ENCODE measurements around the gene RELN. TPM values are rescaled to one million over a fixed set of nuclear protein-coding genes. Genes with fewer than 3 reads are reported as not detected.

Gene RELN
- total RNA-seq, 1 donor from 2014 or later: 7.1 TPM

GRCh38 chr7:103680161-103681144 is 309.0 kb downstream of the RELN start:
- Histone ChIP-seq H3K27me3 (ENCODE audit: control insufficient read depth, insufficient read depth, low read length) (no peaks in the 10 kb centered on the region), H3K4me3 (ENCODE audit: low read depth, low read length) (no peak overlapping the region), H3K36me3 (ENCODE audit: control insufficient read depth, insufficient read depth, low read length) (no peaks in the 10 kb centered on the region)
- TF ChIP-seq, protein P1, sequence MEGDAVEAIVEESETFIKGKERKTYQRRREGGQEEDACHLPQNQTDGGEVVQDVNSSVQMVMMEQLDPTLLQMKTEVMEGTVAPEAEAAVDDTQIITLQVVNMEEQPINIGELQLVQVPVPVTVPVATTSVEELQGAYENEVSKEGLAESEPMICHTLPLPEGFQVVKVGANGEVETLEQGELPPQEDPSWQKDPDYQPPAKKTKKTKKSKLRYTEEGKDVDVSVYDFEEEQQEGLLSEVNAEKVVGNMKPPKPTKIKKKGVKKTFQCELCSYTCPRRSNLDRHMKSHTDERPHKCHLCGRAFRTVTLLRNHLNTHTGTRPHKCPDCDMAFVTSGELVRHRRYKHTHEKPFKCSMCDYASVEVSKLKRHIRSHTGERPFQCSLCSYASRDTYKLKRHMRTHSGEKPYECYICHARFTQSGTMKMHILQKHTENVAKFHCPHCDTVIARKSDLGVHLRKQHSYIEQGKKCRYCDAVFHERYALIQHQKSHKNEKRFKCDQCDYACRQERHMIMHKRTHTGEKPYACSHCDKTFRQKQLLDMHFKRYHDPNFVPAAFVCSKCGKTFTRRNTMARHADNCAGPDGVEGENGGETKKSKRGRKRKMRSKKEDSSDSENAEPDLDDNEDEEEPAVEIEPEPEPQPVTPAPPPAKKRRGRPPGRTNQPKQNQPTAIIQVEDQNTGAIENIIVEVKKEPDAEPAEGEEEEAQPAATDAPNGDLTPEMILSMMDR (IDR thresholded peaks at IDR 0.05; ENCODE audit: insufficient read depth, low read length, poor library complexity, severe bottlenecking): no peak
- DNase-seq (ENCODE audit: low read depth): no peak

- H3K36me3 ChIP-seq (ENCODE audit: control insufficient read depth, insufficient read depth, low read length): no peaks in the 10 kb centered on the region
- TF ChIP-seq, protein P1 (IDR thresholded peaks at IDR 0.05; ENCODE audit: insufficient read depth, low read length, poor library complexity, severe bottlenecking): no peak
- H3K27me3 ChIP-seq (ENCODE audit: control insufficient read depth, insufficient read depth, low read length): no peaks in the 10 kb centered on the region
- no peak for DNase-seq (ENCODE audit: low read depth)
- no peak overlapping the region for H3K4me3 ChIP-seq (ENCODE audit: low read depth, low read length)
Measured at GRCh38 chr7:103679151-103680132, 310.0 kb downstream of the RELN start.

DNA sequence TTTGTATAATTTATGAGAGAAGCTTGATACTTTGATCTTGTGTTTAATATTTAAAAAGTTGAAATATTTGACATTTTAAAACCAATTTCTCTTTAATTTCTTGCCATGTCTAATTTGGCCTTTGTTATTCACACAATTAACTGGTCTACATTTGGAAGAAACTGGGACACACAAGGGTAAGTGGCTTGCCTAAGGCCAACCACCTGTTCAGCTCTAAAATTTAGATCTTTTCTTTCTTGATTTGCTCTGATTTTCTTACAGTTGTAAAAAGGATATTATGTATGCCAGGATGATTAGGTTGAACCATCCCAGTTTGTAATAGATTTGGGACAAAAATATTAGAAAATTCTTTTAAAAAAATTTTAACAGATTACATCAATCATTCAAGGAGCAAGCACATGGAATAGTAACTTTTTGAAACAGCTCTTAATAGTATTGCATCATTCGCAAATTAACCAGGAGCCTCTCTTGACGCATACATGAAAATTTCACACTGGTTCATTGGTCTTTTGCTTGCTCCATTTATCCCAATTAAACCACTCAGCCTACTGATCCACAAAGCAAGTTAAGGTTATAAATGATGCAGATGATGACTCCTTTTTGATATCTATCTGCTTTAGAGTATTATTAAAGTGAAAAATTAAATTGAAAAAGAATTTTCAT is 321.0 kb downstream of the RELN start:
- no peak for DNase-seq (ENCODE audit: low read depth)
- no peak overlapping the region for H3K4me3 ChIP-seq (ENCODE audit: low read depth, low read length)
- TF ChIP-seq, protein P1 (IDR thresholded peaks at IDR 0.05; ENCODE audit: insufficient read depth, low read length, poor library complexity, severe bottlenecking): no peak
- no peaks in the 10 kb centered on the region for H3K27me3 ChIP-seq (ENCODE audit: control insufficient read depth, insufficient read depth, low read length)
- no peaks in the 10 kb centered on the region for H3K36me3 ChIP-seq (ENCODE audit: control insufficient read depth, insufficient read depth, low read length)

DNA sequence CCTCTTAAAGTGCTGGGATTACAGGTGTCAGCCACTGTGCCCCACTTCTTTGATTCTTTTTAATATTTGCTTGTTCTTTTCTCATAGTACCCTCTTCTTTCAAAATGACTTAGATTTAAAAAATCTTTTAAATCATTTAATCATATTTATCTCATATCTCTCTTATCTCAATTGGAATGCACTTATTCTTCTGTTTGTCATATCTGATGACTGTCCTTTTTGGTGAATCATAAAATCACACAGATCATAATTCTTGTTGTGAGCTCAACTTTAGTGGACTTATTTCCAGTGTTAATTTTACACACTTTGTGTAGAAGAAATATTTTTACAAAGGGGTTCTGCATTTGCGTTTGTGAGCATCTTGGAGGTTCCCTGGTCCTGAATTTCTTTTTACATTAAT is 323.1 kb downstream of the RELN start:
- no peaks in the 10 kb centered on the region for H3K36me3 ChIP-seq (ENCODE audit: control insufficient read depth, insufficient read depth, low read length)
- no peak overlapping the region for H3K4me3 ChIP-seq (ENCODE audit: low read depth, low read length)
- TF ChIP-seq, protein P1 (IDR thresholded peaks at IDR 0.05; ENCODE audit: insufficient read depth, low read length, poor library complexity, severe bottlenecking): no peak
- H3K27me3 ChIP-seq (ENCODE audit: control insufficient read depth, insufficient read depth, low read length): no peaks in the 10 kb centered on the region
- DNase-seq (ENCODE audit: low read depth): no peak

GRCh38 chr7:103664577-103664976 is 324.9 kb downstream of the RELN start:
- H3K4me3 ChIP-seq (ENCODE audit: low read depth, low read length): no peak overlapping the region

More at GRCh38 chr7:103664577-103664976, 324.9 kb downstream of the RELN start:
- TF ChIP-seq, protein P1 (IDR thresholded peaks at IDR 0.05; ENCODE audit: insufficient read depth, low read length, poor library complexity, severe bottlenecking): no peak
- H3K36me3 ChIP-seq (ENCODE audit: control insufficient read depth, insufficient read depth, low read length): no peaks in the 10 kb centered on the region
- DNase-seq (ENCODE audit: low read depth): no peak
- H3K27me3 ChIP-seq (ENCODE audit: control insufficient read depth, insufficient read depth, low read length): no peaks in the 10 kb centered on the region
